GM12891 (cell line): ENCODE measurements around the gene RNF157.
"Not testable (repeated sequence)": the region's sequence is repeated elsewhere in the genome, so short reads cannot be mapped to it uniquely, and the experiment has no call there.

ENCODE experiments used
- DNase-seq: peaks from one replicate; pipeline ENCODE4 v3.0.0; 2011; ENCODE audit warnings: low spot score; ENCODE audit not compliant: insufficient read length
- FAIRE-seq: peaks from 2 replicates; lab custom pipeline; 2011; peaks lifted over from hg19 to GRCh38; lab: Jason Lieb, UNC
- PAX5 ChIP-seq: IDR thresholded peaks from 2 replicates; pipeline ENCODE4 v1.6.1; 2011; ENCODE audit warnings: low read length, moderate library complexity, mild to moderate bottlenecking; ENCODE audit not compliant: insufficient read depth, severe bottlenecking
- POLR2A ChIP-seq: IDR thresholded peaks from 2 replicates; pipeline ENCODE4 v1.6.1; 2011; ENCODE audit warnings: low read depth, low read length, control low read depth
- POLR2AphosphoS5 ChIP-seq: IDR thresholded peaks from 2 replicates; pipeline ENCODE4 v1.6.1; 2011; ENCODE audit warnings: low read depth, low read length, control low read depth
- POU2F2 ChIP-seq: IDR thresholded peaks from 2 replicates; pipeline ENCODE4 v1.6.1; 2011; ENCODE audit warnings: low read depth, mild to moderate bottlenecking, control low read depth, low read length, moderate library complexity
- SPI1 ChIP-seq: IDR thresholded peaks from 2 replicates; pipeline ENCODE4 v1.6.1; 2011; ENCODE audit warnings: low read depth, low read length, control low read depth
- TAF1 ChIP-seq: IDR thresholded peaks from 2 replicates; pipeline ENCODE4 v1.6.1; 2011; ENCODE audit warnings: low read depth, low read length, control low read depth

RNF157 gene

DNA sequence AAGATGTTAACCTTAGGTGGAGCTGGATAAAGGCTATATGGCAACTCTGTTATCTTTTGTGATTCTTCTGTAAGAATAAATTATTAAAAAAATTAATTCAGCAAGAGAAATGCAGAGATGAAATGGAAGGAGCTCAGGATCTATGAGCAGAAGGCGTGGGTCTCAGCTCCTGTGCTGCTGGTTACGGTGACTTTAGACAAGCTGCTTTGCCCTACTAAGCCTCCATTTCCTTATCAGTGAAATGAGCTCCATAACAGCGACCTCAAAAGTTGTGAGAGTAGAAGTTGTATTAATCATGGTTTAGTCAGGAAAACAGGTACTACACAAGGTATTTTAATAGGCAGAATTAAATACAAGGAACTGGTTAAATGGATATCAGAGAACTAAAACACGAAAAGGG lies 51.0 kb downstream of the RNF157 start:
- FAIRE-seq (peak; percentile 26), DNase-seq (no peak)
- TF ChIP-seq PAX5 (no peak), TAF1 (no peak), SPI1 (no peak), POU2F2 (no peak), POLR2AphosphoS5 (no peak), POLR2A (no peak)

DNA sequence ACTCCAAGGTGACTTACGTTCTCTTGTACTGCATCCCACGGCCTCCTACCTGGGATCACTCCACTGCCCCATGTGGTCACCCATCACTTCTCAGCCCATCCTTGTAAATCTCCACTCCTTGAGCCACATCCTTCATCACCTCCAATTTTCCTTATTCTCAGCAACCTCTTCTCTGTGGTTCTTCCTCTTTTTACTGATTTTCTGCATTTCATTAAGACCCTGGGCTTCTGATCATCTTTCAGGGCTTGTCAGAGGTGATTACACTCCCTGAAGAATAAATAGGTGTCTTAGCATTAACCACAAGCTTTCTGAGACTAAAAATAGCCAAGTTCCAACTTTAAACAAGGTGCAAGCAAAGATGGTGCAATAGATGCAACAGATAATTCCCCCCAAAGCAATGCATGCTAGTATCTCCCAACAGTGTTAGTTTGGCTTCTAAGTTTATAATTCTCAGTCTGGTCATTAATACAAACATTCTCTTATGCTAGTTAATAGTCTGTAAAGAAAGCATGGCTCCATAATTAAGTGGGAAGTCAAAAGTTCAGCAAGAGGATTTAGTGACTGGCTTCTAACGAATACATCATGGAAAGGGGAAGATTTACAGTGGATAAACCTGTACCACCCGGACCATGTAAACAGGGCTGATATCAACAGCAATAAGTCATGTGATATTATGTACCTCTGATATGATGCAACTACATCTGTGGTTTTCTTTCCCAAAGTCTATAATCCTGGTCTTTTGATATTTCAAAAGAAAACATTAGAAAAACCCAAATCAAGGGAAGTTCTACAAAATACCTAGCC lies 51.9 kb downstream of the RNF157 start:
- no peak for DNase-seq
- TF ChIP-seq POLR2A (no peak), POU2F2 (no peak), TAF1 (no peak), PAX5 (no peak), SPI1 (no peak), POLR2AphosphoS5 (no peak)
- peak; percentile 89 for FAIRE-seq

DNA sequence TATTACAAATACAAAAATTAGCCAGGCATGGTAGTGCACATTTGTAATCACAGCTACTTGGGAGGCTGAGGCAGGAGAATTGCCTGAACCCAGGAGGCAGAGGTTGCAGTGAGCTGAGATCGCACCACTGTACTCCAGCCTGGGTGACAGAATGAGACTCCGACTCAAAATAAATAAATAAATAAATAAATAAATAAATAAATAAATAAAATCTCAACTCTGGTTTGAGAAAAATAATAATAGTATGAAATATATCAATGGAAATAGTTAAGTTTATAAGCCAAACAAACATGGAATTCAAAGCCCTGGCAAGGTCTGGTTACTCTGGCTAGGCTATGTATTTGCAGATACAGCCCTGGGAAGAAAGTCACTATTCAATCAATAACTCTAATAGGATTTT lies 53.5 kb downstream of the RNF157 start:
- FAIRE-seq, result not testable (repeated sequence)

DNA sequence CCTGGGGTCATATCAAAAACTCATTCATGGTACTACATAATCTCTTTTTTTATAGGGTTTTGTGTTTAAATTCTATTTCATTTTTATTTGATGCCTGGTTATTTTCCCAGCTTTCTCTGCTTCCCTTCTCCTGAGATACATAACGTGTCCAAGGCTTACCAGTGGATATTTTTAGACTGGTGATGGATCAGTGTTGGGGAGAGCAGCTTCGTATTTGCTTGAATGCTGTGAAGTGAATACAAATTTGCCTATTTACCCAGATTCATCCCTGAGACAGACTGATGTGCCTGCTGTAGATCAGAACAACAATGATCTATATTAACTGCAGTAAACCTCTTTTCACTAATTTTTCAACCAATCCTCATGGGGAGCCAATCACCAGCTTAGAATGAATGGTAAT lies 56.0 kb downstream of the RNF157 start:
- DNase-seq, result no peak
- TF ChIP-seq POU2F2 (no peak), SPI1 (no peak), POLR2A (no peak), TAF1 (no peak), POLR2AphosphoS5 (no peak), PAX5 (no peak)
- FAIRE-seq, result no peak

More for the DNA sequence above, 53.5 kb downstream of the RNF157 start:
- DNase-seq, result not testable (repeated sequence)

DNA sequence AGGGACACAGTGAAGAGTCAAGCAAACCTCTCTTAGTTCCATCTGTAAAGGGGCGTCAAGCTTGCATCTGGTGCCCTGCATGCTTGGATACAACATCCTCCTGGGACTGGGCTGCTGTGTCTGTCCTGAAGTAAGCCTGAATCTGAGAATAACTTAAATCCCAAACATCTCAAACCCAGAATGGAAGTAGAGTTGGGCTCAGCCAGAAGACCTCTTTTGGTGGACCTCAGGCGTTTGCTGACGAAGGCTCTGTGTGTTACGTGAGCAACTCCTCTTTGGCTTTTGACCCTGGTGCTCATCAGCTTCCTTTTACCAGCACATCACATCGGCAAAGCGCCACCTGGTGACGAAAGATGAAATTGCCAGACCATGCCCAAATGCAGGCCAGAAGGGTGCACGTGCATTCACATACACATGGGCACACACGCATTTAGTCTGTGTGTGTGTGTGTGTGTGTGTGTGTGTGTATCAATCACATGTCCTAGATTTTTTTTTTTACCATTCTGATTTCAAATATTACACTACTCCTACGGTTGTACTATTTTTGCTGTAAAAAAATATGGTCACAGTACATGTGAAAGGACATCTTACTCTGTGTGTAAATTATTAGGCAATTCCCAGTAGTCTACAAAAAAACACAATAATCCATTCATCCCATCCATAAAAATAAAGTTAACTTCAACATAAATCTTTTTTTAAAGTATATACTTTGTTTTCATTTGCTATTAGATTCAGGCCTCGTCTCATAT lies 58.1 kb downstream of the RNF157 start:
- FAIRE-seq (peak; percentile 99), DNase-seq (peak; percentile 71)
- TF ChIP-seq POU2F2, result no peak

DNA sequence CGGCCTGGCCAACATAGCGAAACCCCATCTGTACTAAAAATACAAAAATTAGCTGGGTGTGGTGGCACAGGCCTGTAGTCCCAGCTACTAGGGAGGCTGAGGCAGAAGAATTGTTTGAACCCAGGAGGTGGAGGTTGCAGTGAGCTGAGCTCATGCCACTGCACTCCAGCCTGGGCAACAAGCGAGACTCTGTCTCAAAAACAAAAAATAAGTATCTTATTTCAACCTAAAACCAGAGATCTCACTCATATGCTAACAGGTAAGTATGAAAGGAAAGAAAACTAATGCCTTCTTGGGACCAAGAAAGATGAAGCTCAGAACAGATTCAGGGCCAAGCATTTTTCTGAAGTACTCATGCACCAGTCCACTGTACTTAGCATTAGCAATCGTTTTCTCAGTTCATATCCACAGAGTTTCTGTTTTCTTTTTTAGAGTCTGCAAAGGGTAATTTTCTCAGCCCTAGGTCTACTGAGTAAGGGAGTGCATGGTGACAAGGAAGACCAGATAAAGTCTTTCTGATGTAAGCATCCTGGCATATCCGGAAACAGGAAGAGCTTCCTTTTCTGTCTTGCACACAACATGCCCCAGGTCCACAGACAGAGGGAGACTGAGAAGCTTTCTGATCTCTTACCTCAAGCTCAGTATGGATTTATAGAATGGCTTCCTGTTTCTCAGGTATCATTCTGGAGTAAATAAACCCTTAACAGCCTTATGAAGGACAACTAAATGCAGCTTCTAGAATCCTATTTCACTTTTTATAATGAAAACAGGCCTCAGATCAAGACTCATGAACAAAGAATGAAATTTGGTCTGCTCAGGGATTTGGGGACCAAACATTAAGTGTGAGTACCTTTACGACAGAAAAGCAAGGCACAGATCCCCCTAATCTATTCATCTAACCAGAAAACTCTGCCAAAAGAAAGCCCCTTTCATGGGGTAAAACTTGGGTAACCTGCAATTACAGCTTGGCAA lies 60.5 kb downstream of the RNF157 start:
- TF ChIP-seq TAF1, result no peak
- TF ChIP-seq POU2F2, result no peak
- TF ChIP-seq PAX5, result no peak
- peak; percentile 22; the same call in 1 of the 2 replicates for TF ChIP-seq SPI1
- DNase-seq (no peak), FAIRE-seq (peak; percentile 81)

DNA sequence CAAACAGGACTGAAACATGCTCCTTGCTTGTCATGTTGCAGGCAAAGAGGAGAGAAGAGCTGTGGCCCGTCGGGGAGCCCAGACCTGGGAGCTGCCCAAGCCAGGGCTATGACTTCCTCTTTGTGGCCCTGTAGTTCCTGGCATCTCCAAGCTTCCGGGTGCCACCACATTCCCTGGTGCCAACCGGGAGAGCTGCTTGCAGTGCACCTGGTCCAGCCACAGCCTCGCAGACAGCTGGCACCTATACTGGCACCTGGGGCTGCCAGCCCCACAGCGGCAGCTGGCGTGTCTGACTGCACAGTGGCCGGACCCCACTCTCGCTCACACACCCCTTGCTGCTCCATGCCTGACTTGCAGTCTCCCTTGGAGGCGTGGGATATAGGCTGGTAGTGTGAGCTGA lies 62.2 kb downstream of the RNF157 start:
- no peak for TF ChIP-seq POLR2AphosphoS5
- no peak for TF ChIP-seq POLR2A
- TF ChIP-seq SPI1, result no peak
- TF ChIP-seq TAF1, result no peak
- no peak for TF ChIP-seq POU2F2
- TF ChIP-seq PAX5, result no peak
- DNase-seq, result no peak
- FAIRE-seq, result no peak

DNA sequence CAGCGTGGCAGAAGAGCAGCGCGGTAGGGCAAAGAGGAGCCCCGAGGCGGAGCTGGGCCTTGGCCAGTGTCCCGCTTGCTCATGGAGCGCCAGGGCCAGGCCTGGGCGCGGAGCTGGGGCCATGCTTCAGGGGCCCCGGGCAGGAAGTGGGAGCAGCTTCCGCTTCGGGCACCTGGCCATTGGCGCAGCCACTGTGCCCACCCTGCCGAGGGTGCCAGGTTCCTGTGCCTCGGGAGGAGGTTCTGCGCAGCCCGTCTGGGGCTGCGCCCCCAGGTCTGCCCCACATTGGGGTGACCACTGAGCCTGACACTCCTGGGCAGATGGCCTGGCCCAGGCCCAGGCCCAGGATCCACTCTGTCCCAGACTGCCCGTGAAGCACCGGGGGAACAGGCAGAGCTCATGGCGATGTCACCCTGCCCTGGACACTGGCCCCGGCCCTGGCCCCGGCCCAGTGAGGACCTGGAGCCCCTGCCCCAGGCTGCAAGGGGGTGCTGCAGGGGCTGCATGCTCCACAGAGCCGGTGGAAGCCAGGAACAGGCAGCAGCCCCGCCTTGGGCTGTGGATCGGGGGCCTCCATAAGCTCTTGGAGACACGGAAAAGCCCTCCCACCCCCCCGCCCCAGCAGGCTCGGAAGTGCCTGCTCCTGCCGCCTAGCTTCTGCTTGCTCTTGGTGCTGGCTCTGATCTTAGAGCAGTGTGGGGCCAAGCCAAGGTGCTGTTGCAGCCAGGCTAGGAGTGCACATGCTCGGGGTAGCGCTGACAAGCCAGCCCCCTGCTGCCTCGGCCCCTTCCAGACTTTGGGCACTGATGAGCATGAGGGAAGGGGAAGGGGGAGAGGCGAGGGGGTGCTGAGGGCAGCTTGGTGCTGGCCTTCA lies 63.4 kb downstream of the RNF157 start:
- no peak for FAIRE-seq
- TF ChIP-seq PAX5, result no peak
- TF ChIP-seq SPI1, result no peak
- no peak for TF ChIP-seq POLR2AphosphoS5
- no peak for TF ChIP-seq TAF1
- TF ChIP-seq POLR2A, result no peak
- TF ChIP-seq POU2F2, result no peak

DNA sequence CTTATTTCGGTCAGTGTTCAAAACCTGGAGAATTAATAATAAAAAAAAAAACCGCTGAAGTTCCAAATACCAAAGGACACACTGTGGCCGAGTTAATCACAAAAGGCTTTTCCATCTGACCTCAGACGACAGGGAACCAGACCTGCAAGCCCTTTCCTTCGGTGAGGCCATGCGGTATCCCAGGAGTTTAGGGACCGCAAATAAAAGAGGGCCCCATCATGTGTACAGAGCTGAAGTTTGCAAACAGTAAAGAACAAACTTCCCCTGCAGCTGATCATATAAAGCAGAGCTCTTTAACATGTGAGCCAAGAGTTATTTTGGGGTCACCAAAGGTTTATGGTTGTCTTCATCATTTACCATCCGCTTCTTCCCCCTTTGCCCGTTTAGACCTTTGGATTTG lies 66.3 kb downstream of the RNF157 start:
- TF ChIP-seq SPI1 (no peak), PAX5 (no peak)
- no peak for DNase-seq
- no peak for FAIRE-seq

More for the DNA sequence above, 63.4 kb downstream of the RNF157 start:
- no peak for DNase-seq
